Subcutaneous abdominal adipose tissue (tissue), 5 donors: ENCODE data around the gene SLC6A15.

Source experiments
- H3K27ac ChIP-seq: one replicate; pipeline ENCODE4 v1.7.0; 2013; ENCODE audit warnings: low read depth, mild to moderate bottlenecking, inconsistent platforms, low read length, moderate library complexity
- H3K27me3 ChIP-seq, 5 donors: one replicate each; pipeline ENCODE4 v1.7.0; 2013; ENCODE audit warnings: low read length in 5 of 5, inconsistent platforms in 1 of 5; ENCODE audit not compliant: control insufficient read depth in 5 of 5, insufficient read depth in 4 of 5
- H3K36me3 ChIP-seq, 5 donors: one replicate each; pipeline ENCODE4 v1.7.0; 2013; ENCODE audit warnings: low read length in 5 of 5; ENCODE audit not compliant: control insufficient read depth in 5 of 5, insufficient read depth in 5 of 5
- H3K4me1 ChIP-seq, 5 donors: one replicate each; pipeline ENCODE4 v1.7.0; 2013; ENCODE audit warnings: low read length in 5 of 5, mild to moderate bottlenecking in 3 of 5, moderate library complexity in 1 of 5; ENCODE audit not compliant: control insufficient read depth in 5 of 5, insufficient read depth in 5 of 5
- H3K4me3 ChIP-seq, 5 donors: one replicate each; pipeline ENCODE4 v1.7.0; 2013; ENCODE audit warnings: low read length in 5 of 5, low read depth in 1 of 5
- H3K9ac ChIP-seq, 5 donors: one replicate each; pipeline ENCODE4 v1.7.0; 2013; ENCODE audit warnings: low read length in 5 of 5, mild to moderate bottlenecking in 4 of 5, moderate library complexity in 3 of 5
- H3K9me3 ChIP-seq, 5 donors: one replicate each; pipeline ENCODE4 v1.7.0; 2013; ENCODE audit warnings: low read length in 5 of 5; ENCODE audit not compliant: control insufficient read depth in 5 of 5
- donor health status: healthy.
- donor health status: healthy.
- donor health status: healthy.
- donor health status: healthy.
- donor health status: healthy.

The SLC6A15 gene

DNA sequence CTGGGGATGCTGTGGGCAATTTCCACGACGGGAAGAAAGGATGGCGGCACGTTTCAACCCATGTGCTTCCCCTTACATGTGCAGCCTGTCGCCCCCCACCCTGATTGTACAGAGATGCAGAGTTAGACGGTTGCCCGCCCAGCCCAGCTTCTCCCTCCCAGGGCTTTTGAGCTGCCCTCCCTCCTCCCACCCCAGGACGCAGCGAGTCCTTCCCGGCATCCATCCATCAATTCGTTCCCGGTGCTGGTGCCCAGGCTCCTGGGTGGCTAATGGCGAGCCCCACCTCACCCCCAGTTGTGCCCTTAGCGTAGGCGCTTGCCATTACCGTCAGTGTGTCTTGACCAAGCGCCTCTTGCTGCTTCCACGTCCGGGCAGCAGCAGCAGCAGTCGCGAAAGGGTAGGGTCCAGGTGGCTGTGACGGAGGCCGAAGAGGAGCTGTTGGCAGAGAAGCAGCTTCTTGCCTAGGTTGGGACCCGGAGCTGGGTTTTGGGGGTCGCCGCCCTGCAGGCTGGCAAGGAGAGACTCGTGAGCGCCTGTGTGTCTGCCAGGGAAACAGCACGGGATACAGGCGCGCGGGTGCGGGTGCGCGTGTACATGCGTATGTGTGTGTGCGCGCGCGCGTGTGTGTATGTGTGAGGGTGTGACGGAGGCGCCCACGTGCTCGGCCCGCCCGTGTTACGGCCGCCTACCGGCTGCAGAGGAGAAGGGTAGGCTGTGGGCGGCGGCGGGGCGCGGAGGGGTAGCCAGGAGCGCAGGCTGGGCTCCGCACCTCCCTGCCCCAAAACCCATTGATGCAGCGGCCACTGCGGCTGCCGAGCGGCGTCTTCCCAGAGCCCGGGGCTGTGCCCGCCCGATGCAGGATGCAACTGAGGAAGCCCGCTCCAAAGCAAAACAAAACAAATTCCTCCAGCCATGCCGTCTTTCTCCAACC lies at the start of gene SLC6A15:
SLC6A15 (minus strand) TSS at position 602 of the 931 bp plus-strand sequence. CDS start 20,679 bp downstream, outside the sequence.
- peak within 1 kb of the TSS; percentile 63 to 81 (median 65) for H3K4me3 ChIP-seq
- no peak within 1 kb of the TSS for H3K9ac ChIP-seq
- no peaks in the 10 kb centered on the region for H3K9me3 ChIP-seq
- peaks cover 3 to 33% (median 28%) of the 10 kb centered on the region in 5 donors for H3K4me1 ChIP-seq
- peaks cover 13 to 32% (median 23%) of the 10 kb centered on the region in 5 donors for H3K27me3 ChIP-seq
- H3K27ac ChIP-seq = no peak within 1 kb of the TSS
- H3K36me3 ChIP-seq = no peaks in the 10 kb centered on the region

GRCh38 chr12:84960918-84961317 lies 48.3 kb upstream of the SLC6A15 start:
- Histone ChIP-seq H3K27me3 (no peaks in the 10 kb centered on the region), H3K9me3 (no peaks in the 10 kb centered on the region), H3K27ac (no peak overlapping the region), H3K9ac (no peak overlapping the region), H3K4me3 (no peak overlapping the region), H3K4me1 (no peaks in the 10 kb centered on the region), H3K36me3 (no peaks in the 10 kb centered on the region)

DNA sequence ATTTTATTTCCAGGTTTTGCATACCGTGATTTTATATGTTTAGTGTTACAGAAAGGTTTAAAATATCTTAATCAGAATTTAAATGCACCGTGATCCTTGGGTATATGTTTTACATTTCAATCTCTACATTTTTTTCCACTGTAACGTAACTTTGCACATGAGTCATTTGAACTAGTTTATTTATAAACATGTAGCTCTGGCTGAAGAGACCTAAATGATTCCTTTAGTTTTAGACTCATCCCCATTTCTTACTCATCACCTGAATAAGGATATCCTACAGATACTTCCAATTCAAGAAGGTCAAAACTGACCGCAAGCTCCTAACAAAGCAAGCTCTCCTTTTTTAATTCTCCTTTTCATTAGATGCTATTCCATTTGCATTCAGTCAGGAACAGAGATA lies 42.7 kb upstream of the SLC6A15 start:
- Histone ChIP-seq H3K9ac (no peak overlapping the region), H3K27ac (no peak overlapping the region), H3K4me1 (no peaks in the 10 kb centered on the region), H3K9me3 (no peaks in the 10 kb centered on the region), H3K27me3 (no peaks in the 10 kb centered on the region), H3K4me3 (no peak overlapping the region), H3K36me3 (no peaks in the 10 kb centered on the region)

DNA sequence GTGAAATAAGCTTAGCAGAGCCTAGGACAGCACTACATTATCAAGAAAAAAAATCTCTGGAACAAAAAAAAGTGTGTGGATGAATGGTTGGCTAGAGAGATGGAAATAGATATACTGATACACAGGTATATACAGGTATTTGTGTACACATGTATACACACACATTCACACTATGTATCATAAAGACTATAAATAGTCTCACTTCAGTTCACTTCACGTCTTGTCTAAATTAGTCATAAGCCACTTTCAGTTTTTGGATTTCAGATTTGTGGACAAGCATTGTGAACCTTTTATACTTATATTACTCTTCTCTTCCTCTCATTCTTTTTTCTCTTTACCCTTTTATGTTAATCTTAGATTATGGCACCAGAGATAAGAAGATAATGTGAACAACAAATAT lies 41.8 kb upstream of the SLC6A15 start:
- no peaks in the 10 kb centered on the region for H3K4me1 ChIP-seq
- no peak overlapping the region for H3K27ac ChIP-seq
- no peak overlapping the region for H3K9ac ChIP-seq
- H3K27me3 ChIP-seq = no peaks in the 10 kb centered on the region
- no peaks in the 10 kb centered on the region for H3K9me3 ChIP-seq
- H3K36me3 ChIP-seq = no peaks in the 10 kb centered on the region
- no peak overlapping the region for H3K4me3 ChIP-seq

GRCh38 chr12:84950971-84951546 lies 38.5 kb upstream of the SLC6A15 start:
- H3K36me3 ChIP-seq = no peaks in the 10 kb centered on the region

GRCh38 chr12:84946753-84947152 lies 34.2 kb upstream of the SLC6A15 start:
- Histone ChIP-seq H3K4me3 (no peak overlapping the region), H3K27ac (no peak overlapping the region), H3K9ac (no peak overlapping the region), H3K9me3 (peaks cover 0 to 2% (median 0%) of the 10 kb centered on the region in 5 donors), H3K27me3 (no peaks in the 10 kb centered on the region), H3K36me3 (no peaks in the 10 kb centered on the region), H3K4me1 (no peaks in the 10 kb centered on the region)

More at GRCh38 chr12:84950971-84951546, 38.5 kb upstream of the SLC6A15 start:
- Histone ChIP-seq H3K4me3 (no peak overlapping the region), H3K27me3 (no peaks in the 10 kb centered on the region), H3K9me3 (no peaks in the 10 kb centered on the region), H3K4me1 (no peaks in the 10 kb centered on the region), H3K9ac (no peak overlapping the region), H3K27ac (no peak overlapping the region)

DNA sequence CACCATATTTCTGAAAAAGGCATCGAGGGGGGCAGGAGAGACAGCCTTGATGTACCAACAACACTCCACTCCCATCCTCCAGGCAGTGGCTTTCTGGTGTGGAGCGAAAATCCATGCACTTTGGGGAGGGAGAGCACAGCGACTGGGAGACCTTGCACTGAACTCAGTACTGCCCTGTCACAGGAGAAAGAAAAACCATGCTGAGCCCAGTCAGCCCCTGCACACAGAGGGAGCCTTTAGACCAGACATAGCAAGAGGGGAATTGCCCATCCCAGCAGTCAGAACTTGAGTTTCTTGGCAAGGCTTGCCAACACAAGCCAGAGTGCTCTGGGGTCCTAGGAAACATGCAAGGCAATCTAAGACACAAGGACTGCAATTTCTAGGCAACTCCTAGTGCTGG lies 24.8 kb upstream of the SLC6A15 start:
- H3K36me3 ChIP-seq = no peaks in the 10 kb centered on the region
- no peak overlapping the region for H3K4me3 ChIP-seq
- no peaks in the 10 kb centered on the region for H3K9me3 ChIP-seq
- no peak overlapping the region for H3K9ac ChIP-seq
- H3K4me1 ChIP-seq = no peaks in the 10 kb centered on the region
- no peaks in the 10 kb centered on the region for H3K27me3 ChIP-seq
- no peak overlapping the region for H3K27ac ChIP-seq

DNA sequence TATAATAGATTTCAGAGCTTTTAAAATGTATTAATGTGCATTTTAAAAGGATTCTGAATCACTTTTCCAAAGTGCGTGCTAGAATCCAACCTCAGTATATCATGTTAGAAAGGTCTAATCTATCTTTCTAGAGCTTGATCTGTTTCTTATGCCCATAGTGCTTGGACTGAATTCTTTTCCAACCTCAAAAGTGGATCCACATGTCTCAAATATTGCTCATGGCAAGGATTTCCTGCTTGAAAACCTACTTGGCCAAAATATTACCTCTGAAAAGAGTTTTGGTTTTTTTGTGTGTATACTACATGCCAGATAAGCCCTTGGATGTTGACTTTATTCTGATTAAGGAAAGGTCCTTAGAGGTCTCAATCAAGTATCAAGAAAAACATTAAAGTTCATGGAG lies 16.9 kb upstream of the SLC6A15 start:
- no peaks in the 10 kb centered on the region for H3K9me3 ChIP-seq
- H3K4me3 ChIP-seq = no peak overlapping the region
- H3K27ac ChIP-seq = no peak overlapping the region
- no peak overlapping the region for H3K9ac ChIP-seq
- H3K27me3 ChIP-seq = no peaks in the 10 kb centered on the region
- H3K4me1 ChIP-seq = no peaks in the 10 kb centered on the region
- H3K36me3 ChIP-seq = no peaks in the 10 kb centered on the region

- Histone ChIP-seq H3K4me3 (no peak overlapping the region), H3K9me3 (no peaks in the 10 kb centered on the region), H3K27me3 (no peaks in the 10 kb centered on the region), H3K4me1 (no peaks in the 10 kb centered on the region), H3K36me3 (no peaks in the 10 kb centered on the region), H3K27ac (no peak overlapping the region), H3K9ac (no peak overlapping the region)
These were observed 12.4 kb upstream of the SLC6A15 start for GRCh38 chr12:84924981-84925380.

DNA sequence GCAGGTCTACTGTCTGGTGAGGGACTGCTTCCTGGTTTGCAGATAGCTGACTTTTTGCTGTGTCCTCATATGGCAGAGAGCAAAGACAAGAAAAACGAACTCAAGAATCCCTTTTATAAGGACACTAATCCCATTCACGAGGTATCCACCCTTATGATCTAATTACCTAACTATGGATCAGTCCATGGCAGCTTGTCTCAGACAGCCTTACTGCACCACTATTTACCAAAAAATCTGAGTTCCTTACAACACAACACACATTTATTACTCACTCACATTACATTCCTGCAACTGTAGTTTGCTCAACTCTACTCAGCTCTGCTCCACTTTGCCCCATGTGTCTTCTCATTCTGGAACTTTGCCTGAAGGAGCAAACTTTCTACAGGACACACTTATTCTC lies 10.1 kb upstream of the SLC6A15 start:
- no peak overlapping the region for H3K4me3 ChIP-seq
- no peaks in the 10 kb centered on the region for H3K27me3 ChIP-seq
- no peak overlapping the region for H3K27ac ChIP-seq
- H3K4me1 ChIP-seq = no peaks in the 10 kb centered on the region
- H3K9me3 ChIP-seq = no peaks in the 10 kb centered on the region
- H3K36me3 ChIP-seq = no peaks in the 10 kb centered on the region
- no peak overlapping the region for H3K9ac ChIP-seq
